Measurements from ENCODE around the gene SPAG8.

GRCh38 chr9:35845824-35846771 lies 34.0 kb upstream of the SPAG8 start:
- TF ChIP-seq CTCF (conservative IDR thresholded peaks at IDR 0.05; ENCODE audit: low read depth in 2 of 2): no peak
- no peak for TF ChIP-seq EZH2phosphoT487 (IDR thresholded peaks at IDR 0.05; ENCODE audit: unreplicated experiment)
- peak; percentile 75 for TF ChIP-seq POLR2AphosphoS5 (IDR thresholded peaks at IDR 0.05; ENCODE audit: low read depth)
- 0 out of 2 replicates have a peak, but pooled peaks have one; percentile 40 for TF ChIP-seq CREB1 (CRISPR knock-in tag; IDR thresholded peaks at IDR 0.05; ENCODE audit: low read depth)
- no peak for TF ChIP-seq REST (IDR thresholded peaks at IDR 0.05; ENCODE audit: unreplicated experiment)

All from GM23338 (cell line).